CD4-positive, alpha-beta T cell treated with Interleukin-2 at 100 ng/mL for 4 hours (primary cell): ENCODE results near the gene SPATA46.
A peak's percentile ranks its signal among the peaks of the same experiment; 100 is the strongest.
"Not testable (repeated sequence)": the region's sequence is repeated elsewhere in the genome, so short reads cannot be mapped to it uniquely, and the experiment has no call there.

Experiments used
- DNase-seq: peaks from one replicate; pipeline ENCODE4 v3.0.0-alpha.2; 2020; ENCODE audit warnings: low spot score

The SPATA46 gene

GRCh38 chr1:162376691-162377090 lies at the start of gene SPATA46:
Gene SPATA46 (minus strand): TSS chr1:162376854. CDS start chr1:162376790, 64 bp downstream.
- no peak for DNase-seq

GRCh38 chr1:162422662-162423375 lies 46.2 kb upstream of the SPATA46 start:
- DNase-seq, result no peak

GRCh38 chr1:162421258-162422164 lies 44.9 kb upstream of the SPATA46 start:
- no peak for DNase-seq

GRCh38 chr1:162420120-162420519 lies 43.5 kb upstream of the SPATA46 start:
- no peak for DNase-seq

GRCh38 chr1:162419450-162419931 lies 42.8 kb upstream of the SPATA46 start:
- DNase-seq, result not testable (repeated sequence)

- DNase-seq, result not testable (repeated sequence)
Observed at GRCh38 chr1:162418584-162418983, 41.9 kb upstream of the SPATA46 start.

GRCh38 chr1:162417650-162418049 lies 41.0 kb upstream of the SPATA46 start:
- DNase-seq, result no peak

GRCh38 chr1:162416909-162417308 lies 40.3 kb upstream of the SPATA46 start:
- DNase-seq, result no peak

- DNase-seq, result no peak
Observed at GRCh38 chr1:162416215-162416614, 39.6 kb upstream of the SPATA46 start.

- no peak for DNase-seq
Observed at GRCh38 chr1:162412002-162412401, 35.3 kb upstream of the SPATA46 start, which contains the start of gene SH2D1B. Gene SH2D1B (minus strand): TSS chr1:162412136. CDS start chr1:162412016, 120 bp downstream.

- DNase-seq, result no peak
Observed at GRCh38 chr1:162407539-162407938, 30.9 kb upstream of the SPATA46 start.

GRCh38 chr1:162406811-162407210 lies 30.2 kb upstream of the SPATA46 start:
- DNase-seq, result no peak

GRCh38 chr1:162405800-162406199 lies 29.1 kb upstream of the SPATA46 start:
- no peak for DNase-seq

GRCh38 chr1:162404550-162405160 lies 28.0 kb upstream of the SPATA46 start:
- DNase-seq, result no peak

- no peak for DNase-seq
Observed at GRCh38 chr1:162400790-162401355, 24.2 kb upstream of the SPATA46 start.

- no peak for DNase-seq
Observed at GRCh38 chr1:162398999-162399580, 22.4 kb upstream of the SPATA46 start.

GRCh38 chr1:162397943-162398560 lies 21.4 kb upstream of the SPATA46 start:
- no peak for DNase-seq

- DNase-seq, result no peak
Observed at GRCh38 chr1:162397039-162397448, 20.4 kb upstream of the SPATA46 start.

- DNase-seq, result no peak
Observed at GRCh38 chr1:162396201-162396906, 19.7 kb upstream of the SPATA46 start.

- peak; percentile 28 for DNase-seq
Observed at GRCh38 chr1:162391790-162392563, 15.3 kb upstream of the SPATA46 start.
